ENCODE data around the gene DDX25. TPM values are rescaled to one million over a fixed set of nuclear protein-coding genes. Genes with fewer than 3 reads are reported as not detected.

The DDX25 gene
- total and polyA plus RNA-seq, 2 of the 13 experiments (the other 11 are each of a cell fraction or from before 2014, with no cell fraction given): 0.17 to 0.29 TPM

- TF ChIP-seq ZHX2 (IDR thresholded peaks at IDR 0.05; ENCODE audit: low read depth) (no peak), ZHX2 (CRISPR knock-in tag; IDR thresholded peaks at IDR 0.05; ENCODE audit: borderline replicate concordance) (no peak), ZMYM2 (CRISPR knock-in tag; IDR thresholded peaks at IDR 0.05) (no peak), NFAT5 (CRISPR knock-in tag; IDR thresholded peaks at IDR 0.05) (no peak), NFIC (IDR thresholded peaks at IDR 0.05; ENCODE audit: low read length) (no peak), BRF2 (CRISPR knock-in tag; IDR thresholded peaks at IDR 0.05) (no peak), ZNF3 (CRISPR knock-in tag; IDR thresholded peaks at IDR 0.05) (no peak), ZFP82 (CRISPR knock-in tag; IDR thresholded peaks at IDR 0.05; ENCODE audit: borderline replicate concordance) (no peak), PAXIP1 (CRISPR knock-in tag; conservative IDR thresholded peaks at IDR 0.05) (peak; percentile 82), RXRB (CRISPR knock-in tag; IDR thresholded peaks at IDR 0.05; ENCODE audit: borderline replicate concordance) (peak; percentile 25; the same call in 1 of the 2 replicates), ZNF280B (CRISPR knock-in tag; IDR thresholded peaks at IDR 0.05; ENCODE audit: borderline replicate concordance) (no peak)
Observed at GRCh38 chr11:125968354-125968753, 64.0 kb downstream of the DDX25 start (continued).
